HG02852 (cell line): ENCODE data around the gene C11orf58.

Experiments used
- ATAC-seq: cut with Tn5 transposase; IDR thresholded peaks from one replicate; pipeline ENCODE4 v1.9.1; 2021; ENCODE audit warnings: mild to moderate bottlenecking, moderate library complexity; ENCODE audit not compliant: unreplicated experiment

C11orf58 gene

GRCh38 chr11:16783321-16783801 lies 44.9 kb downstream of the C11orf58 start:
- ATAC-seq, result no peak

GRCh38 chr11:16784097-16784496 lies 45.6 kb downstream of the C11orf58 start:
- ATAC-seq, result no peak

GRCh38 chr11:16784666-16785065 lies 46.2 kb downstream of the C11orf58 start:
- ATAC-seq, result no peak

GRCh38 chr11:16785520-16786128 lies 47.2 kb downstream of the C11orf58 start:
- peak; percentile 84 for ATAC-seq

- ATAC-seq, result no peak
These were observed 47.7 kb downstream of the C11orf58 start for GRCh38 chr11:16786131-16786530.

- ATAC-seq, result no peak
These were observed 48.7 kb downstream of the C11orf58 start for GRCh38 chr11:16787035-16787742.

- ATAC-seq, result peak; percentile 74
These were observed 50.0 kb downstream of the C11orf58 start for GRCh38 chr11:16788141-16789062.

GRCh38 chr11:16789063-16789420 lies 50.6 kb downstream of the C11orf58 start:
- no peak for ATAC-seq

- no peak for ATAC-seq
These were observed 51.4 kb downstream of the C11orf58 start for GRCh38 chr11:16789560-16790485.

GRCh38 chr11:16790486-16791190 lies 52.2 kb downstream of the C11orf58 start:
- ATAC-seq, result no peak

GRCh38 chr11:16791191-16791961 lies 52.9 kb downstream of the C11orf58 start:
- ATAC-seq, result no peak

- no peak for ATAC-seq
These were observed 54.0 kb downstream of the C11orf58 start for GRCh38 chr11:16792426-16792825.

- ATAC-seq, result no peak
These were observed 54.6 kb downstream of the C11orf58 start for GRCh38 chr11:16793009-16793408.

GRCh38 chr11:16793511-16793910 lies 55.1 kb downstream of the C11orf58 start:
- no peak for ATAC-seq

GRCh38 chr11:16794047-16794818 lies 55.8 kb downstream of the C11orf58 start:
- ATAC-seq, result no peak

- ATAC-seq, result no peak
These were observed 56.7 kb downstream of the C11orf58 start for GRCh38 chr11:16795146-16795545.

GRCh38 chr11:16796311-16796710 lies 57.9 kb downstream of the C11orf58 start:
- ATAC-seq, result no peak

- ATAC-seq, result no peak
These were observed 59.3 kb downstream of the C11orf58 start for GRCh38 chr11:16797776-16798175.
